ENCODE results near the gene CRB2. TPM values are rescaled to one million over a fixed set of nuclear protein-coding genes. Genes with fewer than 3 reads are reported as not detected.

The CRB2 gene
- total RNA-seq, 2 donors from 2014 or later: under 0.01 to 1.3 TPM

- H3K27ac ChIP-seq: no peak overlapping the region
- intact Hi-C loops (cut with DNase I): no loop called here
- no peak for ATAC-seq
These were observed 68.7 kb downstream of the CRB2 start for GRCh38 chr9:123424552-123425225.

GRCh38 chr9:123425261-123425821 is 69.3 kb downstream of the CRB2 start:
- H3K9me3 ChIP-seq: no peaks in the 10 kb centered on the region
- no peaks in the 10 kb centered on the region for H3K36me3 ChIP-seq (replicated peaks in 1 of 2; ENCODE audit: insufficient read depth in 1 of 2, low read depth in 2 of 2)
- intact Hi-C loops (cut with DNase I): no loop called here
- no peak overlapping the region for H3K4me3 ChIP-seq
- no peaks in the 10 kb centered on the region for H3K27me3 ChIP-seq
- ATAC-seq (no peak), DNase-seq (no peak)
- no peak overlapping the region for H3K27ac ChIP-seq
- 89% methylated on average over 20 of the region's 20 CpGs for WGBS, 2 donors
- H3K4me1 ChIP-seq: no peaks in the 10 kb centered on the region
- no peak for TF ChIP-seq POLR2A (IDR thresholded peaks at IDR 0.05)
- no peak for TF ChIP-seq CTCF (IDR thresholded peaks at IDR 0.05)

More at GRCh38 chr9:123424552-123425225, 68.7 kb downstream of the CRB2 start:
- TF ChIP-seq POLR2A (IDR thresholded peaks at IDR 0.05) (no peak), CTCF (IDR thresholded peaks at IDR 0.05) (no peak)
- Histone ChIP-seq H3K9me3 (no peaks in the 10 kb centered on the region), H3K4me3 (no peak overlapping the region), H3K27me3 (no peaks in the 10 kb centered on the region), H3K36me3 (replicated peaks in 1 of 2; ENCODE audit: insufficient read depth in 1 of 2, low read depth in 2 of 2) (no peaks in the 10 kb centered on the region), H3K4me1 (no peaks in the 10 kb centered on the region)
- no peak for DNase-seq
- whole genome bisulfite sequencing, 2 donors: 89 to 92% methylated on average over 6 of the region's 6 CpGs

GRCh38 chr9:123425836-123426365 is 69.9 kb downstream of the CRB2 start:
- H3K4me1 ChIP-seq: no peaks in the 10 kb centered on the region
- H3K27me3 ChIP-seq: no peaks in the 10 kb centered on the region
- intact Hi-C loops (cut with DNase I): no loop called here
- H3K27ac ChIP-seq: no peak overlapping the region
- ATAC-seq (no peak), DNase-seq (no peak)
- no peak overlapping the region for H3K4me3 ChIP-seq
- no peaks in the 10 kb centered on the region for H3K9me3 ChIP-seq
- WGBS, 2 donors: 88 to 89% methylated on average over 6 of the region's 6 CpGs
- TF ChIP-seq POLR2A (IDR thresholded peaks at IDR 0.05) (no peak), CTCF (IDR thresholded peaks at IDR 0.05) (no peak)
- no peaks in the 10 kb centered on the region for H3K36me3 ChIP-seq (replicated peaks in 1 of 2; ENCODE audit: insufficient read depth in 1 of 2, low read depth in 2 of 2)

GRCh38 chr9:123426406-123426805 is 70.4 kb downstream of the CRB2 start:
- WGBS, 2 donors: 84 to 88% methylated on average over 2 of the region's 2 CpGs
- Histone ChIP-seq H3K27me3 (no peaks in the 10 kb centered on the region), H3K27ac (no peak overlapping the region), H3K36me3 (replicated peaks in 1 of 2; ENCODE audit: insufficient read depth in 1 of 2, low read depth in 2 of 2) (no peaks in the 10 kb centered on the region), H3K4me3 (no peak overlapping the region), H3K4me1 (no peaks in the 10 kb centered on the region), H3K9me3 (no peaks in the 10 kb centered on the region)
- TF ChIP-seq CTCF (IDR thresholded peaks at IDR 0.05): no peak
- TF ChIP-seq POLR2A (IDR thresholded peaks at IDR 0.05): no peak
- no peak for DNase-seq
- ATAC-seq: no peak
- intact Hi-C loops (cut with DNase I): no loop called here

MicroRNA genes within 50 kb of the gene (microRNA counts, 767-probe panel; counts per million panel counts)
- microRNA hsa-miR-601: 0 to 736 counts per million in 2 donors

Small RNA genes within 50 kb of the gene (microRNA-seq; reads per million reads assigned to microRNA genes)
- gene MIR601 (ENCODE audit: borderline number of aligned reads in 2 of 2, borderline replicate concordance in 2 of 2): 0 reads per million in 2 donors

Small RNA genes within 50 kb of the gene (small RNA-seq; reads per million reads assigned to genes)
- not detected for gene MIR601

Other genes starting within 250 kb of the CRB2 start
- 10 to 100 TPM; 11.5 to 13.5 TPM for gene STRBP, start 87.6 kb upstream of the CRB2 start, total RNA-seq

Measured in body of pancreas (tissue), 4 donors.